ENCODE measurements around the gene COPZ1. TPM values are rescaled to one million over a fixed set of nuclear protein-coding genes. Genes with fewer than 3 reads are reported as not detected.
A peak's percentile ranks its signal among the peaks of the same experiment; 100 is the strongest.
"Not testable (repeated sequence)": the region's sequence is repeated elsewhere in the genome, so short reads cannot be mapped to it uniquely, and the experiment has no call there.

The COPZ1 gene
- polyA plus RNA-seq, 1 donor: 193 TPM

GRCh38 chr12:54351341-54351740 lies 26.4 kb downstream of the COPZ1 start:
- no peaks in the 10 kb centered on the region for H3K9me3 ChIP-seq (ENCODE audit: control insufficient read depth, low read depth, low read length)
- H3K27me3 ChIP-seq (ENCODE audit: control insufficient read depth, insufficient read depth, low read length): no peaks in the 10 kb centered on the region
- H3K27ac ChIP-seq (ENCODE audit: low read length): peak overlapping the region; percentile 53
- no peak overlapping the region for H3K4me3 ChIP-seq (ENCODE audit: low read length)
- WGBS (ENCODE audit: insufficient coverage, low lambda C conversion rate): no CpG with 5 or more reads among the region's 4 CpGs
- no peak for DNase-seq
- peaks cover 54% of the 10 kb centered on the region for H3K36me3 ChIP-seq (ENCODE audit: control insufficient read depth, insufficient read depth, low read length)
- H3K4me1 ChIP-seq (ENCODE audit: control insufficient read depth, insufficient read depth, low read length): peaks cover 5% of the 10 kb centered on the region

- Histone ChIP-seq H3K4me1 (ENCODE audit: control insufficient read depth, insufficient read depth, low read length) (peaks cover 5% of the 10 kb centered on the region), H3K4me3 (ENCODE audit: low read length) (no peak overlapping the region), H3K27ac (ENCODE audit: low read length) (peak overlapping the region; percentile 53), H3K36me3 (ENCODE audit: control insufficient read depth, insufficient read depth, low read length) (peaks cover 46% of the 10 kb centered on the region), H3K27me3 (ENCODE audit: control insufficient read depth, insufficient read depth, low read length) (no peaks in the 10 kb centered on the region), H3K9me3 (ENCODE audit: control insufficient read depth, low read depth, low read length) (no peaks in the 10 kb centered on the region)
- WGBS (ENCODE audit: insufficient coverage, low lambda C conversion rate): no CpG with 5 or more reads among the region's 21 CpGs
- peak in 1 of 2 donors; percentile 69 for DNase-seq
Measured at GRCh38 chr12:54352022-54352531, 27.1 kb downstream of the COPZ1 start.

- Histone ChIP-seq H3K27ac (ENCODE audit: low read length) (peak overlapping the region; percentile 53), H3K27me3 (ENCODE audit: control insufficient read depth, insufficient read depth, low read length) (no peaks in the 10 kb centered on the region), H3K36me3 (ENCODE audit: control insufficient read depth, insufficient read depth, low read length) (peaks cover 36% of the 10 kb centered on the region), H3K9me3 (ENCODE audit: control insufficient read depth, low read depth, low read length) (no peaks in the 10 kb centered on the region), H3K4me3 (ENCODE audit: low read length) (no peak overlapping the region), H3K4me1 (ENCODE audit: control insufficient read depth, insufficient read depth, low read length) (peaks cover 8% of the 10 kb centered on the region)
- no CpG with 5 or more reads among the region's 1 CpG for WGBS (ENCODE audit: insufficient coverage, low lambda C conversion rate)
- DNase-seq: peak in 1 of 2 donors; percentile 66
Measured at GRCh38 chr12:54352891-54353874, 28.3 kb downstream of the COPZ1 start.

- H3K4me3 ChIP-seq (ENCODE audit: low read length); DNase-seq; H3K9me3 ChIP-seq (ENCODE audit: control insufficient read depth, low read depth, low read length); H3K27ac ChIP-seq (ENCODE audit: low read length); H3K27me3 ChIP-seq (ENCODE audit: control insufficient read depth, insufficient read depth, low read length); H3K4me1 ChIP-seq (ENCODE audit: control insufficient read depth, insufficient read depth, low read length): not testable (repeated sequence)
- WGBS (ENCODE audit: insufficient coverage, low lambda C conversion rate): no CpG with 5 or more reads among the region's 7 CpGs
- H3K36me3 ChIP-seq (ENCODE audit: control insufficient read depth, insufficient read depth, low read length): peaks cover 27% of the 10 kb centered on the region
Measured at GRCh38 chr12:54354271-54354670, 29.3 kb downstream of the COPZ1 start.

GRCh38 chr12:54355104-54355815 lies 30.3 kb downstream of the COPZ1 start:
- Histone ChIP-seq H3K9me3 (ENCODE audit: control insufficient read depth, low read depth, low read length) (no peaks in the 10 kb centered on the region), H3K4me3 (ENCODE audit: low read length) (no peak overlapping the region), H3K36me3 (ENCODE audit: control insufficient read depth, insufficient read depth, low read length) (peaks cover 17% of the 10 kb centered on the region), H3K4me1 (ENCODE audit: control insufficient read depth, insufficient read depth, low read length) (peaks cover 16% of the 10 kb centered on the region), H3K27me3 (ENCODE audit: control insufficient read depth, insufficient read depth, low read length) (no peaks in the 10 kb centered on the region), H3K27ac (ENCODE audit: low read length) (no peak overlapping the region)
- 100% methylated on average over 1 of the region's 6 CpGs for WGBS (ENCODE audit: insufficient coverage, low lambda C conversion rate)
- no peak for DNase-seq

GRCh38 chr12:54356228-54356627 lies 31.3 kb downstream of the COPZ1 start:
- Histone ChIP-seq H3K9me3 (ENCODE audit: control insufficient read depth, low read depth, low read length) (no peaks in the 10 kb centered on the region), H3K27ac (ENCODE audit: low read length) (no peak overlapping the region), H3K4me3 (ENCODE audit: low read length) (no peak overlapping the region), H3K27me3 (ENCODE audit: control insufficient read depth, insufficient read depth, low read length) (no peaks in the 10 kb centered on the region), H3K4me1 (ENCODE audit: control insufficient read depth, insufficient read depth, low read length) (peaks cover 21% of the 10 kb centered on the region), H3K36me3 (ENCODE audit: control insufficient read depth, insufficient read depth, low read length) (peaks cover 7% of the 10 kb centered on the region)
- no CpG with 5 or more reads among the region's 3 CpGs for WGBS (ENCODE audit: insufficient coverage, low lambda C conversion rate)
- no peak for DNase-seq

GRCh38 chr12:54356951-54357356 lies 32.0 kb downstream of the COPZ1 start:
- no peak for DNase-seq
- peaks cover 21% of the 10 kb centered on the region for H3K4me1 ChIP-seq (ENCODE audit: control insufficient read depth, insufficient read depth, low read length)
- no peak overlapping the region for H3K4me3 ChIP-seq (ENCODE audit: low read length)
- H3K36me3 ChIP-seq (ENCODE audit: control insufficient read depth, insufficient read depth, low read length): peaks cover 3% of the 10 kb centered on the region
- H3K27me3 ChIP-seq (ENCODE audit: control insufficient read depth, insufficient read depth, low read length): no peaks in the 10 kb centered on the region
- peak overlapping the region; percentile 11 for H3K27ac ChIP-seq (ENCODE audit: low read length)
- no peaks in the 10 kb centered on the region for H3K9me3 ChIP-seq (ENCODE audit: control insufficient read depth, low read depth, low read length)
- no CpG with 5 or more reads among the region's 4 CpGs for WGBS (ENCODE audit: insufficient coverage, low lambda C conversion rate)

- peak overlapping the region; percentile 11 for H3K27ac ChIP-seq (ENCODE audit: low read length)
- no CpG with 5 or more reads among the region's 2 CpGs for WGBS (ENCODE audit: insufficient coverage, low lambda C conversion rate)
- peaks cover 17% of the 10 kb centered on the region for H3K4me1 ChIP-seq (ENCODE audit: control insufficient read depth, insufficient read depth, low read length)
- DNase-seq: no peak
- no peak overlapping the region for H3K4me3 ChIP-seq (ENCODE audit: low read length)
- no peaks in the 10 kb centered on the region for H3K27me3 ChIP-seq (ENCODE audit: control insufficient read depth, insufficient read depth, low read length)
- no peaks in the 10 kb centered on the region for H3K9me3 ChIP-seq (ENCODE audit: control insufficient read depth, low read depth, low read length)
- no peaks in the 10 kb centered on the region for H3K36me3 ChIP-seq (ENCODE audit: control insufficient read depth, insufficient read depth, low read length)
Measured at GRCh38 chr12:54357506-54358190, 32.7 kb downstream of the COPZ1 start.

GRCh38 chr12:54358191-54358944 lies 33.4 kb downstream of the COPZ1 start:
- Histone ChIP-seq H3K27ac (ENCODE audit: low read length) (peak overlapping the region; percentile 66), H3K27me3 (ENCODE audit: control insufficient read depth, insufficient read depth, low read length) (no peaks in the 10 kb centered on the region), H3K9me3 (ENCODE audit: control insufficient read depth, low read depth, low read length) (no peaks in the 10 kb centered on the region), H3K4me3 (ENCODE audit: low read length) (peak overlapping the region; percentile 64), H3K36me3 (ENCODE audit: control insufficient read depth, insufficient read depth, low read length) (no peaks in the 10 kb centered on the region), H3K4me1 (ENCODE audit: control insufficient read depth, insufficient read depth, low read length) (peaks cover 16% of the 10 kb centered on the region)
- 14% methylated on average over 5 of the region's 15 CpGs for WGBS (ENCODE audit: insufficient coverage, low lambda C conversion rate)
- DNase-seq: no peak
